Neuron (in vitro differentiated cells): ENCODE measurements around the gene PSME1.
A peak's percentile ranks its signal among the peaks of the same experiment; 100 is the strongest.

ENCODE experiments used
- H2AFZ ChIP-seq: one replicate; pipeline ENCODE4 v1.6.1; 2013; ENCODE audit warnings: low read depth, mild to moderate bottlenecking, inconsistent platforms, low read length, moderate library complexity
- H3K27me3 ChIP-seq: one replicate; pipeline ENCODE4 v1.6.1; 2013; ENCODE audit warnings: low read length; ENCODE audit not compliant: insufficient read depth
- H3K36me3 ChIP-seq: one replicate; pipeline ENCODE4 v1.6.1; 2013; ENCODE audit warnings: low read length; ENCODE audit not compliant: insufficient read depth
- H3K4me1 ChIP-seq: one replicate; pipeline ENCODE4 v1.6.1; 2013; ENCODE audit warnings: low read length; ENCODE audit not compliant: insufficient read depth
- H3K4me3 ChIP-seq: 2 replicates; pipeline ENCODE4 v1.5.1; 2013; ENCODE audit warnings: mild to moderate bottlenecking, low read length, moderate library complexity
- H3K9me3 ChIP-seq: one replicate; pipeline ENCODE4 v1.6.1; 2013; ENCODE audit warnings: low read length

Gene PSME1

DNA sequence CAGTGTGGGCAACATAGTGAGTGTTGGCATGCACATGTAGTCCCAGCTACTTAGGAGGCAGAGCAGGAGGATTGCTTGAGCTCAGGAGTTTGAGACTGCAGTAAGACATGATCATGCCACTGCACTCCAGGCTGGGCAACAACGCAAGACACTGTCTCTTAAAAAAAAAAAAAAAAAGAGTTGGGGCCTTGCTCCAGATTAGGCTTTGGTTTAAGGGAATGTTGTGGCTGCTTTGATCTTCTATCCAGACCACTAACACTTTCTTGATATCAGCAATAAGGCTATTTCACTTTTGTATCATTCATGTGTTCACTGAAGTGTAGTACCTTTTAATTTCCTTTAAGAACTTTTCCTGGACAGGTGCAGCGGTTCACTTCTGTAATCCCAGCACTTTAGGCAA, 8.3 kb upstream of the PSME1 start:
- H3K27me3 ChIP-seq = no peaks in the 10 kb centered on the region
- no peaks in the 10 kb centered on the region for H3K9me3 ChIP-seq
- H3K4me1 ChIP-seq = no peaks in the 10 kb centered on the region
- no peak overlapping the region for H3K4me3 ChIP-seq
- H3K36me3 ChIP-seq = peaks cover 13% of the 10 kb centered on the region
- no peak overlapping the region for H2AFZ ChIP-seq

DNA sequence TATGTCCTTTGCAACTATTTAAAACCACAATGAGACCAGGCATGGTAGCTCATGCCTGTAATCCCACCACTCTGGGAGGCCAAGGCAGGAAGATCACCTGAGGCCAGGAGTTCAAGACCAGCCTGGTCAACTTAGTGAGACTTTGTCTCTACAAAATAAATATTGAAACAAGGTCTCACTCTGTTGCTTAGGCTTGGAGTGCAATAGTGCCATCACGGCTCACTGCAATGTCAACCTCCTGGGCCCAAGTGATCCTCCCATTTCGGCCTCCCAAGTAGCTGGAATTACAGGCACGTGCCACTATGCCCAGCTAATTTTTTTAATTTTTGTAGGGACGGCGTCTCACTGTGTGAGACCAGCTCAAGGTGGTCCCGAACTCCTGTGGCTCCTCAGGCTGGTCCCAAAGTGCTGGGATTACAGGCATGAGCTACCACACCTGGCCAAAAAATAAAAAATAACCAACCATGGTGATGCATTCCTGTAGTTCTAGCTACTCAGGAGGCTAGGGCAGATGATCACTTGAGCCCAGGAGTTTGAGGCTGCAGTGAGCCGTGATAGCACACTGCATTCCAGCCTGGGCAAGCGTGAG, 6.5 kb upstream of the PSME1 start:
- Histone ChIP-seq H3K4me3 (no peak overlapping the region), H3K36me3 (no peaks in the 10 kb centered on the region), H3K9me3 (no peaks in the 10 kb centered on the region), H3K27me3 (no peaks in the 10 kb centered on the region), H2AFZ (no peak overlapping the region), H3K4me1 (no peaks in the 10 kb centered on the region)

DNA sequence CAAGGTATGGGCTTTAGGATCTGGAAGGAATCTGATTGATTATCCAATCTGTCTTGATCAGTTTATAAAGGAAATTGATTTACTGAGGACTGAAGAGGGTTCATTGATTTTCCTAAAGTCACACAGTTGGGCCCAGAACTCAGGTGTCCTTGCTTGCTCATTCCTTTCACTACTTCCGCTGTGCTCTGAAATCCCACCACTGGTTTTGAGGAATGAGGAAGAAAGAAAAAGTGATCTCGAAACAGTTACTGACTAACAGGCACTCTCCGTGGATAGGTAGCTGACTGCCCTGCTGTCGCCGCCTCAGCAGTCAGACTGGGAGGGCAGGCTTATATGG, 5.6 kb upstream of the PSME1 start, which contains the start of gene FITM1:
Gene FITM1, plus strand, starts transcription at position 280 of the 337 bp plus-strand sequence. CDS start 905 bp downstream, outside the sequence.
- H3K9me3 ChIP-seq = no peaks in the 10 kb centered on the region
- no peak within 1 kb of the TSS for H2AFZ ChIP-seq
- no peak within 1 kb of the TSS for H3K4me3 ChIP-seq
- H3K4me1 ChIP-seq = no peaks in the 10 kb centered on the region
- H3K36me3 ChIP-seq = no peaks in the 10 kb centered on the region
- no peaks in the 10 kb centered on the region for H3K27me3 ChIP-seq

- no peaks in the 10 kb centered on the region for H3K9me3 ChIP-seq
- H3K4me3 ChIP-seq = no peak overlapping the region
- no peaks in the 10 kb centered on the region for H3K27me3 ChIP-seq
- H3K4me1 ChIP-seq = no peaks in the 10 kb centered on the region
- H2AFZ ChIP-seq = no peak overlapping the region
- H3K36me3 ChIP-seq = no peaks in the 10 kb centered on the region
Observed at GRCh38 chr14:24130717-24131548, 5.1 kb upstream of the PSME1 start.

- no peaks in the 10 kb centered on the region for H3K9me3 ChIP-seq
- peaks cover 2% of the 10 kb centered on the region for H3K4me1 ChIP-seq
- H2AFZ ChIP-seq = no peak overlapping the region
- no peaks in the 10 kb centered on the region for H3K36me3 ChIP-seq
- H3K4me3 ChIP-seq = no peak overlapping the region
- no peaks in the 10 kb centered on the region for H3K27me3 ChIP-seq
Observed at GRCh38 chr14:24131549-24131966, 4.4 kb upstream of the PSME1 start.

- H3K4me3 ChIP-seq = no peak overlapping the region
- no peaks in the 10 kb centered on the region for H3K36me3 ChIP-seq
- no peaks in the 10 kb centered on the region for H3K27me3 ChIP-seq
- H3K9me3 ChIP-seq = no peaks in the 10 kb centered on the region
- no peak overlapping the region for H2AFZ ChIP-seq
- H3K4me1 ChIP-seq = peaks cover 7% of the 10 kb centered on the region
Observed at GRCh38 chr14:24132061-24132685, 3.8 kb upstream of the PSME1 start.

- Histone ChIP-seq H3K27me3 (no peaks in the 10 kb centered on the region), H3K36me3 (peaks cover 4% of the 10 kb centered on the region), H3K4me3 (no peak overlapping the region), H3K9me3 (no peaks in the 10 kb centered on the region), H3K4me1 (peaks cover 7% of the 10 kb centered on the region), H2AFZ (no peak overlapping the region)
Observed at GRCh38 chr14:24132976-24133375, 3.0 kb upstream of the PSME1 start.

- no peak overlapping the region for H3K4me3 ChIP-seq
- H3K4me1 ChIP-seq = peaks cover 7% of the 10 kb centered on the region
- no peak overlapping the region for H2AFZ ChIP-seq
- no peaks in the 10 kb centered on the region for H3K9me3 ChIP-seq
- no peaks in the 10 kb centered on the region for H3K27me3 ChIP-seq
- H3K36me3 ChIP-seq = peaks cover 11% of the 10 kb centered on the region
Observed at GRCh38 chr14:24133735-24134134, 2.3 kb upstream of the PSME1 start.

DNA sequence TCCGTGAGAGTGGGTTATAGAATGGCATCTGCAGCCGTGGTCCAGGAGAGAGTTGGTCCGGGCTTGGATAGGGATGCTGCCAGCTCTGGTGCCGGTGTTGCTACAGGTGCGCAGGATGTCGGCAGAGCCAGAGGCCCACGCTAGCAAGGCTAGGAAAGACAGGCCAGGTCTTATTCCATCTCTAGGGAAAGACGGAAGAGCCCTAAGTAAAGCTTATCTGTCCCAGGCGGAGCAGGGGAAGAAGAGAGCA, 485 bp upstream of the PSME1 start:
- H3K9me3 ChIP-seq = no peaks in the 10 kb centered on the region
- H3K36me3 ChIP-seq = peaks cover 19% of the 10 kb centered on the region
- H3K27me3 ChIP-seq = no peaks in the 10 kb centered on the region
- peaks cover 15% of the 10 kb centered on the region for H3K4me1 ChIP-seq
- H2AFZ ChIP-seq = peak overlapping the region; percentile 78
- peak overlapping the region; percentile 75 for H3K4me3 ChIP-seq

DNA sequence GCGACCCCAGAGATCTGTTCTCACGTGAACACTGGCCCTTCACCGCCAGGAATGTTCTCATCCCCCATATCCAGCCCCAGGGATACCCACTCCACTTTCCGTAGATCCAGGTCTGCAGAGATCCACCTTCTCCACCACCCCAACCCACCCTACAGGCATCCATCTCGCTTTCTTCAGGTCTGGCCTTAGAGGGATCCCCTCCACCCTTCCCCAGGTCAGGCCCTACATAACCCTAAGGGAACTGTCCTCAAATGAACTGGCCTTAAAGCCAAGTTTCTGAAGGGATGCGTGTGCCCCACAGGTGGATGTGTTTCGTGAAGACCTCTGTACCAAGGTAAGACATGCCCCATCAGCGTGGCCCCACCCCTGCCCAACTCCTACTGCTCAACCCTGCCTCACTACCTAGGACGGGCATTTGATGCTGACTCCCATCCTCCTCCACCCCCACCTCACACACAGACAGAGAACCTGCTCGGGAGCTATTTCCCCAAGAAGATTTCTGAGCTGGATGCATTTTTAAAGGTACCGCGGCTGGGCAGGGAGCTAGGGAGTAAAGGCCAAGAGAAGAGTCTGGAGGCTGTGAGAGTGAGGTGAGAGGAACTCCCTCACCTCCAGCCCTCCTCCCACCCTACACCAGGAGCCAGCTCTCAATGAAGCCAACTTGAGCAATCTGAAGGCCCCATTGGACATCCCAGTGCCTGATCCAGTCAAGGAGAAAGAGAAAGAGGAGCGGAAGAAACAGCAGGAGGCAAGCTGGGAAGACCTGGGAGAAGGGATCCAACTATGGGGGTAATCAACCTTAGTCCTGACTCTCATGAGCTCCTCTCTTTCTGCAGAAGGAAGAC, 912 bp downstream of the PSME1 start:
- H3K9me3 ChIP-seq = no peaks in the 10 kb centered on the region
- H3K36me3 ChIP-seq = peaks cover 19% of the 10 kb centered on the region

DNA sequence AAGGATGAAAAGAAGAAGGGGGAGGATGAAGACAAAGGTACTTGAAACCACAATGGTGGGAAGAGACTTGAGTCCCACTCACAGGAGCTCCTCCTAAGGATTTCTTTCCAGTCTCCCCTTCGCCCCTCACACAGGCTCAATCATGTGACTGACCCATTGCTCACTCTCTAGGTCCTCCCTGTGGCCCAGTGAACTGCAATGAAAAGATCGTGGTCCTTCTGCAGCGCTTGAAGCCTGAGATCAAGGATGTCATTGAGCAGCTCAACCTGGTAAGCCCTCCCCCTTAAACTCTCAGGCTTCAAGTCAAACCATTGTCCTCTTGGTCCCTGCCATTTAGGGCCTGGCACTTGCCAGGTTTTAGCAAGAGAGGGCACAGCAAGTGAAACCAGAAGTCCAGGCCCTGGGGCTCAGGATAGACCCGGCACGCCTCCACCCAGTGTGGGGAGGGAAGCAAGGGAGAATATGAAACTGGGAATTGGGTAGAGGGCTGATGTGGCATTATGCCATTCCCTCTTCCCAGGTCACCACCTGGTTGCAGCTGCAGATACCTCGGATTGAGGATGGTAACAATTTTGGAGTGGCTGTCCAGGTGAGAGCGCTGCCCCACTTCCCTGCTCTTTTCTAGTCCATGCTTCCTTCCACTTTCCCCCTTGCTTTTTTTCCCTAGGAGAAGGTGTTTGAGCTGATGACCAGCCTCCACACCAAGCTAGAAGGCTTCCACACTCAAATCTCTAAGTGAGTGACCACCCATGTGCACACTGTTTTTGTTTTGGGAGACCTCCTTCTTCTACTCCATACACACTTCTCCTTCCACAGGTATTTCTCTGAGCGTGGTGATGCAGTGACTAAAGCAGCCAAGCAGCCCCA, 1.8 kb downstream of the PSME1 start:
- H3K4me1 ChIP-seq = peaks cover 18% of the 10 kb centered on the region
- no peaks in the 10 kb centered on the region for H3K27me3 ChIP-seq
- H3K4me3 ChIP-seq = no peak overlapping the region
- no peaks in the 10 kb centered on the region for H3K9me3 ChIP-seq
- peaks cover 19% of the 10 kb centered on the region for H3K36me3 ChIP-seq
- H2AFZ ChIP-seq = no peak overlapping the region

More for the DNA sequence above, 912 bp downstream of the PSME1 start:
- no peaks in the 10 kb centered on the region for H3K27me3 ChIP-seq
- H3K4me3 ChIP-seq = peak overlapping the region; percentile 75
- H3K4me1 ChIP-seq = peaks cover 15% of the 10 kb centered on the region
- no peak overlapping the region for H2AFZ ChIP-seq
